ENCODE results near the gene ZSWIM6.

ZSWIM6 gene

GRCh38 chr5:61534481-61535267 is 202.6 kb downstream of the ZSWIM6 start:
- H3K36me3 ChIP-seq (ENCODE audit: control insufficient read depth, insufficient read depth, low read length): no peaks in the 10 kb centered on the region; the same call in 1 of the 2 replicates
- peak; percentile 53 for DNase-seq (ENCODE audit: extremely low read depth, insufficient read length)
- H3K27me3 ChIP-seq (replicated peaks; ENCODE audit: control insufficient read depth, insufficient read depth, low read length): no peaks in the 10 kb centered on the region
- H3K4me3 ChIP-seq (replicated peaks; ENCODE audit: low read depth, low read length): no peak overlapping the region
- no peak for TF ChIP-seq CTCF (IDR thresholded peaks at IDR 0.05; ENCODE audit: insufficient read depth, low read length, poor library complexity, severe bottlenecking)

GRCh38 chr5:61535828-61536227 is 203.8 kb downstream of the ZSWIM6 start:
- DNase-seq (ENCODE audit: extremely low read depth, insufficient read length): no peak
- H3K27me3 ChIP-seq (replicated peaks; ENCODE audit: control insufficient read depth, insufficient read depth, low read length): no peaks in the 10 kb centered on the region
- H3K4me3 ChIP-seq (replicated peaks; ENCODE audit: low read depth, low read length): no peak overlapping the region
- H3K36me3 ChIP-seq (ENCODE audit: control insufficient read depth, insufficient read depth, low read length): no peaks in the 10 kb centered on the region; the same call in 1 of the 2 replicates
- no peak for TF ChIP-seq CTCF (IDR thresholded peaks at IDR 0.05; ENCODE audit: insufficient read depth, low read length, poor library complexity, severe bottlenecking)

- Histone ChIP-seq H3K27me3 (replicated peaks; ENCODE audit: control insufficient read depth, insufficient read depth, low read length) (no peaks in the 10 kb centered on the region), H3K36me3 (ENCODE audit: control insufficient read depth, insufficient read depth, low read length) (no peaks in the 10 kb centered on the region; the same call in 1 of the 2 replicates)
- no peak for TF ChIP-seq CTCF (IDR thresholded peaks at IDR 0.05; ENCODE audit: insufficient read depth, low read length, poor library complexity, severe bottlenecking)
These were observed 204.9 kb downstream of the ZSWIM6 start for GRCh38 chr5:61536922-61537321.

GRCh38 chr5:61538722-61539501 is 206.9 kb downstream of the ZSWIM6 start:
- Histone ChIP-seq H3K4me3 (replicated peaks; ENCODE audit: low read depth, low read length) (no peak overlapping the region), H3K27me3 (replicated peaks; ENCODE audit: control insufficient read depth, insufficient read depth, low read length) (no peaks in the 10 kb centered on the region), H3K36me3 (ENCODE audit: control insufficient read depth, insufficient read depth, low read length) (peaks cover 2% of the 10 kb centered on the region; the same call in 1 of the 2 replicates)
- no peak for TF ChIP-seq CTCF (IDR thresholded peaks at IDR 0.05; ENCODE audit: insufficient read depth, low read length, poor library complexity, severe bottlenecking)
- DNase-seq (ENCODE audit: extremely low read depth, insufficient read length): no peak

More at GRCh38 chr5:61536922-61537321, 204.9 kb downstream of the ZSWIM6 start:
- no peak overlapping the region for H3K4me3 ChIP-seq (replicated peaks; ENCODE audit: low read depth, low read length)
- no peak for DNase-seq (ENCODE audit: extremely low read depth, insufficient read length)

GRCh38 chr5:61549530-61549929 is 217.5 kb downstream of the ZSWIM6 start:
- no peak for DNase-seq (ENCODE audit: extremely low read depth, insufficient read length)
- TF ChIP-seq CTCF (IDR thresholded peaks at IDR 0.05; ENCODE audit: insufficient read depth, low read length, poor library complexity, severe bottlenecking): no peak
- Histone ChIP-seq H3K36me3 (ENCODE audit: control insufficient read depth, insufficient read depth, low read length) (no peaks in the 10 kb centered on the region), H3K27me3 (replicated peaks; ENCODE audit: control insufficient read depth, insufficient read depth, low read length) (no peaks in the 10 kb centered on the region), H3K4me3 (replicated peaks; ENCODE audit: low read depth, low read length) (no peak overlapping the region)
